Keratinocyte (primary cell): ENCODE results near the gene PHF8.

ENCODE experiments used
- EZH2 ChIP-seq: IDR thresholded peaks from one replicate; pipeline ENCODE4 v1.6.1; 2012; ENCODE audit warnings: inconsistent platforms, mild to moderate bottlenecking, low read length, moderate library complexity
- TF ChIP-seq, protein P1 (sequence below), 3 experiments: IDR thresholded peaks in 1 of 3; conservative IDR thresholded peaks in 1 of 3; optimal IDR thresholded peaks in 1 of 3; 2 replicates in 2 of 3; 3 replicates in 1 of 3; pipeline versions ENCODE3 to v1.5.1; 2011; ENCODE audit warnings: low read length in 3 of 3, mild to moderate bottlenecking in 3 of 3, moderate library complexity in 2 of 3, control low read depth in 1 of 3, inconsistent platforms in 1 of 3; ENCODE audit not compliant: insufficient read depth in 2 of 3; ENCODE audit errors: extremely low read depth in 1 of 3

DNA sequence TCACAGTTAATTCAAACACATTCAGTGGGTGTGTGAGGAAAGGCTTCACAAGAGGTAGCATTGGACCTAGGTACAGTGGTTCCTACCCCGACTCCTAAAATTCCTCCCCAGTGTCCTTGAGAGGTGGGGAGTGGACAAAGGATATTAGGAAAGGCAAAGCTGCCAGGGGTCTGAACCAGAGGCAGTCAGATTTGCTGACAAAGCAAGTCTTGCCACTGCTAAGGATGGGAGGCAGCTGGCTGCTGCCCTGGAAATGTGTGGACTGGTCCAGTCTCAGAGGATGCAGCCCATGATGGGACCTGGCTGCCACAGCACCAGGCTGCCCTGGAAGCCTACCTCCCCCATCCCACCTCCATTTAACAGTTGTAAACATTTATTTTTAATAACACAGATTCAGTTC, 4.1 kb upstream of the PHF8 start:
- TF ChIP-seq, protein P1, sequence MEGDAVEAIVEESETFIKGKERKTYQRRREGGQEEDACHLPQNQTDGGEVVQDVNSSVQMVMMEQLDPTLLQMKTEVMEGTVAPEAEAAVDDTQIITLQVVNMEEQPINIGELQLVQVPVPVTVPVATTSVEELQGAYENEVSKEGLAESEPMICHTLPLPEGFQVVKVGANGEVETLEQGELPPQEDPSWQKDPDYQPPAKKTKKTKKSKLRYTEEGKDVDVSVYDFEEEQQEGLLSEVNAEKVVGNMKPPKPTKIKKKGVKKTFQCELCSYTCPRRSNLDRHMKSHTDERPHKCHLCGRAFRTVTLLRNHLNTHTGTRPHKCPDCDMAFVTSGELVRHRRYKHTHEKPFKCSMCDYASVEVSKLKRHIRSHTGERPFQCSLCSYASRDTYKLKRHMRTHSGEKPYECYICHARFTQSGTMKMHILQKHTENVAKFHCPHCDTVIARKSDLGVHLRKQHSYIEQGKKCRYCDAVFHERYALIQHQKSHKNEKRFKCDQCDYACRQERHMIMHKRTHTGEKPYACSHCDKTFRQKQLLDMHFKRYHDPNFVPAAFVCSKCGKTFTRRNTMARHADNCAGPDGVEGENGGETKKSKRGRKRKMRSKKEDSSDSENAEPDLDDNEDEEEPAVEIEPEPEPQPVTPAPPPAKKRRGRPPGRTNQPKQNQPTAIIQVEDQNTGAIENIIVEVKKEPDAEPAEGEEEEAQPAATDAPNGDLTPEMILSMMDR (optimal IDR thresholded peaks at IDR 0.05 in 1 of 3, IDR thresholded peaks at IDR 0.05 in 1 of 3, conservative IDR thresholded peaks at IDR 0.05 in 1 of 3; ENCODE audit: extremely low read depth in 1 of 3, insufficient read depth in 2 of 3, low read length in 3 of 3): no peak
- no peak for TF ChIP-seq EZH2
